Stimulated activated CD4-positive, alpha-beta T cell treated with anti-CD3 and anti-CD28 coated beads, TNF-alpha, amount 100 ng/mL, for 1 hour (primary cell): ENCODE results near the gene NOX3.
"Not testable (repeated sequence)": the region's sequence is repeated elsewhere in the genome, so short reads cannot be mapped to it uniquely, and the experiment has no call there.

Source experiments
- DNase-seq, 3 donors: peaks; one replicate each; pipeline ENCODE4 v3.0.0-alpha.2; 2020; ENCODE audit warnings: low read depth in 3 of 3, low spot score in 1 of 3

Gene NOX3

DNA sequence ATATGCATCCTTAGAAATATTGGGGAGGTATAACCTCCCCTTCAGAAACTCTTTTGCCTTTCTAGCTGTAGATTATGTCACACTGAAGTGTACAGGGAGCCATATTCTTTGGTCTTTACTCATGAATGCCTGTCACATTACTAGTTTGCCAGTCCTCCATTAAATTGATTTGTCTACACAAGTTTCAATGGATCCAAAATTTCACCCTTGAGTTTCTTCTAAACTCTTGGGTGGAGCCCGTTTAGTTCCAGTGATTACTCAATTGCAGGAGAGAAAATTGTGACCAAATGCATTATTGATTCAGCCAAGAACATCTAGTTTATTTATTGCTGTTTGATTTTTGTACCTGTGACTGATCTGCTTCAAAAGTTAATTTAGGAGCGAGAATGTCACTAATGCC is 81.0 kb downstream of the NOX3 start:
- no peak for DNase-seq

DNA sequence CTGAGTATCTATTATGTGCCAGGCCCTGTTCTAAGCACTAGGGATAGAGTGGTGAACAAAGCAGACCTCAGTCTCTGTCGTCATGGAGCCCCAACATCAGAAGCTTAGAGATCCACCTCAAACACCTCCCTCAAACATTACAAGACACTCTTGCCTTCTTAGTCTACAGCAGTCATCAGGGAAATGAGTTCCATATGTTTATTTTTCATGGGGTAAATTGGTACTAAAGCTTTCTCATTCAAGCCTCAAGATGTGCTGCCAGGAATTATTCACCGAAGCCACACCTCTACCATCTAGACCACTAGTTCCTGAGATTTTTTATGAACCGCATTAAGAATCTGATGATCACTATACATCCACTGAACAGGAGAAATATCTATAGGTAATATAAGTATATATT is 82.4 kb downstream of the NOX3 start:
- no peak for DNase-seq

DNA sequence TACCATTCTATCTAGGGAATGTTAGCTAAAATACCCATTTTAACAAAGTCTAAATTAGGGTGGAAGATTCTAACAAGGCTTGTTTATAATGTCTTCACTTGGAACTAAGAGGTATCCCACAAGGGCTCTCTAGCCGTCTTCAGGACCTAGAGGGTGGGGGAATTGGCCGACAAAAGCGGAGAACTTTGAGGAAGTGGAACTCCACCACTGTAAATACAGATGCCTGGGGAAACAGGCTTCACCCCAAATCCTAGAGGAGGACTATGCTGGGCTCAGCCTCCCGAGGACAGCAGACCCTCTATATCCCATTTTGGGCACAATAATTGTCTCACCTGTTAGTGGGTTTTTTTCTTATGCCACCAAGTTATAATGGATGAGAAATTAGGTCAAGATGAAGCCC is 83.4 kb downstream of the NOX3 start:
- no peak for DNase-seq

DNA sequence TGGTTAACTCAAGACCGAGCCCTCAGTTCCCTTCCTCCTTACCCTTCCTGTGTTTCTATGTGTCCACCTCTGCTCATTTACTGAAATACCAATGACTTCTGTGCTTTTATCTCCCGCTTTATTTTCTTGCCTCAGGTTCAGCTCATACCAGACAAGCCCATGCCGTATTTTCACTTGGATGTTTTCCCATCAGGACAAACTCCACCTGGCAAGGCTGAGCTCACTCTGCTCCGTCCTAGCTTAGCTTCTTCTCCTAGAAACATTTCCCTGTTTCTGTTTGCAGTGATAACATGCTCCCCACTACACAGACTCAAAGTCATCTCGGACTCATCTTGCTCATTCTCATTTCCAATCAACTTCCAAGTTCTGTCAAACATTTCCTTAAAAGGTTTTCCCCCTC is 84.4 kb downstream of the NOX3 start:
- no peak for DNase-seq

DNA sequence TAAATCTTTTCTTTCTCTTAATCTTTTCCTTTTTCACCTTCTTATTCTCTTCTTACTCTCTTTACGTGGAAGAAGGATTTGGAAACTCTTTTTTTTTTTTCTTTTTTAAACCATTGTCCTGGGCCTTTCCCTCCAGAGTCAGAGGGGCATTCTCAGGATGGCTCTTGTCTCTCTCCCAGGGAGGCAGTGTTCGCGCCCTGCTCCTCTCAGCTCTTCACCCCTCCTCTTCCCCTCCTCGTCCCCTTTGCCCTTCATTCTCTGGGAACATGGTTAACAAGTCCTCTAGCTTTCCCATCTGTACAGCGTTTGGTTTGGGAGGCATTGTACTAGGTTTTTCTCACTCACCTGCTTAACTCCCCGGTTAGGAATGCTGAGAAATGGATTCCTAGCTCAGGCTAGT is 89.3 kb downstream of the NOX3 start:
- DNase-seq: no peak

DNA sequence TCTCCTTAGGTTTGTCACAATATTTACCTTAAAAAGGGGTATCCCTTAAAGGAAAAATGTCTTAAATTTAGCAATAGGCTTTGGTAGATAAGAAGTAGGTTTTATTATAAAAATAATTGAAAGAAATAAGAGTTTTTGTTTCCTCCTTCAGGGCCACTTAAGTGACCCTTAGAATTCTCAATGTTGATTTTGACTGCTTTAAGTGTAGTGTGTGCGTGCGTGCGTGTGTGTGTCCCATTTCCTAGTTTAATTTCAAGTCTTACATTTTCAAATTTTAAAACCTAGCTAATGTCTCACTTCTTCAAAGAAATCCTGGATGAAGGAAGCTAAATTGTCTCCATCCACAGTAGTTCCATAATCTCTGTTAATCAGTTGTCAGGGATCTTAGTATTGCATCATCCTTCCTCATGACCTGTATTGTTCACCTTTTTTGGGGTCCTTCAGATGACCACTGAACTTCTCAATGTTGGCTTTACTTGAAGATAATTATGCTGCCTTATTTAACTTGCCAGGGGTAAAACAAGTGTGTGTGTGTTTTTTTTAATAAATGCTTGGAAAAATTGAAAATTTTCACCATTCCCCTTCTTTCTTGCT is 90.7 kb downstream of the NOX3 start:
- DNase-seq: no peak

DNA sequence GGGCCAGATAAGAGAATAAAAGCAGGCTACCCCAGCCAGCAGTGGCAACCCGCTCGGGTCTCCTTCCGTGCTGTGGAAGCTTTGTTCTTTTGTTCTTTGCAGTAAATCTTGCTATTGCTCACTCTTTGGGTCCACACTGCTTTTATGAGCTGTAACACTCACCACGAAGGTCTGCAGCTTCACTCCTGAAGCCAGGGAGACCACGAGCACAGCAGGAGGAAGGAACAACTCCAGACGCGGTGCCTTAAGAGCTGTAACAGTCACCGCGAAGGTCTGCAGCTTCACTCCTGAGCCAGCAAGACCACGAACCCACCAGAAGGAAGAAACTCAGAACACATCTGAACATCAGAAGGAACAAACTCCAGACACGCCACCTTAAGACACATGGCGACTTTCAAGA is 91.6 kb downstream of the NOX3 start:
- DNase-seq: not testable (repeated sequence)

DNA sequence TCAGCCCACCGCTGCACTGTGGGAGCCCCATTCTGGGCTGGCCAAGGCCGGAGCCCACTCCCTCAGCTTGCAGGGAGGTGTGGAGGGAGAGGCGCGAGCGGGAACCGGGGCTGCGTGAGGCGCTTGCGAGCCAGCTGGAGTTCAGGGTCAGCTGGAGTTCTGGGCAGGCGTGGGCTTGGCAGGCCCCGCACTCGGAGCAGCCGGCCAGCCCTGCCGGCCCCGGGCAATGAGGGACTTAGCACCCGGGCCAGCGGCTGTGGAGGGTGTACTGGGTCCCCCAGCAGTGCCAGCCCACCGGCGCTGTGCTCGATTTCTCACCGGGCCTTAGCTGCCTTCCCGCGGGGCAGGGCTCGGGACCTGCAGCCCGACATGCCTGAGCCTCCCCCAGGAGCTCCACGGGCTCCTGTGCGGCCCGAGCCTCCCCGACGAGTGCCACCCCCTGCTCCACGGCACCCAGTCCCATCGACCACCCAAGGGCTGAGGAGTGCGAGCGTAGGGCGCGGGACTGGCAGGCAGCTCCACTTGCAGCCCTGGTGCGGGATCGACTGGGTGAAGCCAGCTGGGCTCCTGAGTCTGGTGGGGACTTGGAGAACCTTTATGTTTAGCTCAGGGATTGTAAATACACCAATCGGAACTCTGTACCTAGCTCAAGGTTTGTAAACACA is 92.5 kb downstream of the NOX3 start:
- DNase-seq: not testable (repeated sequence)

DNA sequence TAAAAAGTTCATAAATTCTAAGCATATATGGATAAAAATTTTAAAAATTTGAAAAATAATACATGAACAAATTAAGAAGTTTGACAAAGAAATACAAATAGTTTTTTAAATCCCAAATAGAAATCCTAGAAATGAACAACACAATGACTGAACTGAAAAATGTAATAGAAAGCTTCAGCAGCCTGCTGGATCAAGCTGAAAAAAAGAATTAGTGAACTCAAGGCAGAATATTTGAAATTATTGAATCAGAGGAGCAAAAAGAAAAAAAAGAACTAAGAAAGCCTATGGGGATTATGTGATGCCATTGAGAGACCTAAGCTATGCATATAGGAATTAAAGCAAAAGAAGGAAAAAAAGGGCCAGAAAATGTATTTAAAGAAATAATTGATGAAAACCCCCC is 101.5 kb downstream of the NOX3 start:
- DNase-seq: no peak

DNA sequence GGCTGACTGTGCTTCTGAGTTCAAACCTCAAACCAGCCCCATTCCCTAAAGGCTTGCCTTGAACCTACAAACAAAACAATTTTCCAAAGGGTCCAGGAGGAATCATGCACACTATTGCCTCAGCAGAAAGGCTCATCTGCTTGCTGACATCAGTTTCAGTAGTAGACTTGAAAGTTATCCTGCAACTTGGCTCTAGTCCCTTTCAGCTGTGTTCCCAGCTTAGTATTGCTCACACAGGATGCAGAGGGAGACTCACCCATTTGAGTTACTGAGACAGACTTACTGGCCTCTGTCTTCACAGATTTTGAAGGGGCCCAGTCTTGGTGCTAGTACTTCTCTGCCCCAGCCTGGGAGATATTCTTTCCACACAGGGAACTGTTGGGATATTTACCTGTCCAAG is 102.8 kb downstream of the NOX3 start:
- DNase-seq: no peak

DNA sequence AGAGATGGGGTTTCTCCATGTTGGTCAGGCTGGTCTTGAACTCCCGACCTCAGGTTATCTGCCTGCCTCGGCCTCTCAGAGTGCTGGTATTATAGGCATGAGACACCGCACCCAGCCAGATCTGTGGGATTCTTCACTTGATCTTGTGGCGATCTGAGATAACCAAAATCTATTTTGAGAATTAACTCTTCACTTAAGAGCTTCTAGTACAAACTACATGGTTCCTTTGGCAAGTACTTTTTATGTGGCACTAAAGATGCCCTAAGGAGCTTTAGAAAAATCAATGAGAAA is 103.6 kb downstream of the NOX3 start:
- no peak for DNase-seq

DNA sequence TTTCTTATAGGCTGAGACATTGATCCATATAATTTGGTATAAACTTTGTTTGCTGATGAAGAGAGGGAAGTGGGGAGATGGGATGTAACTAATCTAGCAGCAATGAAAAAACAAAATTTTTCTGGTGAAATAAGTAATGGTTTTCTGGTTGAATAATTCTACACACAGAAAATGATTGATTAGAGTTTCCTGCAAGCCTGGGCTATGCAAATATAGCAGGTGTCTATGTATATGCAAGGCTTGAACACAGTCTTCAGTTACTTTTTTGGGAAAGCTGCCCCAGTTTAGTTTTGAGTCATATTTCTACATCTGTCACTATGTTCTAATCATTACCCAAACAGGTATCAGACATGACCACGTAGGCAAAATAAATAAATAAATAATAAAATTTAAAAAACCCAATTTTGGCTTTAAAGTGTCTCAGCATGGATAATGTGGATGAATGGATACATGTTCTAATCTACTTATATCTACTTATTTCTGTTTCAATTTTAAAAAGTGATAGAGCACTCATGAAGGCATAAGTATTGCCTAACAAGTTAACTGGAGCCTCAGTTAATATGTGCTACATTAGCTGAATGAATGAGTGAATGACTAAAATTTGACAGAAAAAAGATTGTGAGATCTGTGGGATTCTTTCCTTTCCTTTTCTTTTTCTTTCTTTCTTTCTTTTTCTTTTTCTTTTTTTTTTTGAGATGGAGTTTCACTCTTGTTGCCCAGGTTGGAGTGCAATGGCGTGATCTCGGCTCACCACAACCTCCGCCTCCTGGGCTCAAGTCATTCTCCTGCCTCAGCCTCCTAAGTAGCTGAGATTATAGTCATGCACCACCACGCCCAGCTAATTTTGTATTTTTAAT is 104.1 kb downstream of the NOX3 start:
- DNase-seq: no peak

DNA sequence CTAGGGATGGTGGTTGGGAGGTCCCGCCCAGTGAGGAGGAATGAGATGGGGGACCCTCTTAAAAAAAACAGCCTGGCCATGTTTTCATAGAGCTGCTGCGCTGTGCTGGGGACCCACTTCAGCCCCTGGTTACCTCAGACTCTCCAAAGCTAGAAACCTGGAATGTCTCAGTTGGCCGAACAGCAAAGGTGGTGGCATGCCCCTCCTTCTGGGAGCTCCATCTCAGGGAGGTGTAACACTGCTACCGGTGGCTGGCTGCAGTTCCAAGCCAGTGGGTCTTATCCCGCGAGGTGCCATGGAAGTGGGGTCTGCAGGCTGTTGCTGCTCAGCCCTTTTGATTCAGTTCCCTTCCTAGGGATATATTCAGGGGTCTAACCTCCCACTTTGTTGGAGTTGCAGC is 105.7 kb downstream of the NOX3 start:
- no peak for DNase-seq

DNA sequence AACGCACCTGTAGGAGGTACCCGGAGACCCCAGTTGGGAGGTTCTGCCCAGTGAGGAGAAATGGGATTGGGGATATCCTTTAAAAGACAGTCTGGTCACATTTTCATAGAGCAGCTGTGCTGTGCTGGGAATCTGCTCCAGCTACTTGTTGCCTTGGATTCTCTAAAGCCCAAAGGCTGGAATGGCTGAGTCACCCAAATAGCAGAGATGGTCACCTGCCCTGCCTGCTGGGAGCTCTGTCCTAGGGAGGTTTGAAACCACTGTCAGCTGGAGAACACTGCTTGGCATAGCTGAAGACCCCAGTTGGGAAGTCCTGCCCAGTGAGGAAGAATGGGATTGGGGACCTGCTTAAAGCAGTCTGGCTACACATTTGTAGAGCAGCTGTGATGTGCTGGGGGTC is 106.5 kb downstream of the NOX3 start:
- no peak for DNase-seq

DNA sequence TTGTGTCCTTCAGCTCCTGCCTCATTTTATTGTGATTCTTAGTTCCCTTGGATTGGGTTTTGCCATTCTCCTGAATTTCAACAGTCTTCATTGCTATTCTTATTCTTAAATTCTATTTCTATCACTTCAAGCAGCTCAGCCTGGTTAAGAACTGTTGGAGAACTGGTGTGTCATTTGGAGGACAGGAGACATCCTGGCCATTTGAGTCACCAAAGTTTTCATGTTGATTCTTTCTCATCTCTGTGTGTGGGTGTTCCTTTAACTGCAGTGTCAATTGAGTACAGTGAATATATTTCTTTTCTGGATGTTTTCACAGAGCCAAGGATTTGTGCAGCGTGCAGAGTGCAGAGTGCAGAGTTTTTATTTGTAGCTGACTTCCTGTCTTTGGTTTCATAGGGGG is 107.8 kb downstream of the NOX3 start:
- DNase-seq: no peak

DNA sequence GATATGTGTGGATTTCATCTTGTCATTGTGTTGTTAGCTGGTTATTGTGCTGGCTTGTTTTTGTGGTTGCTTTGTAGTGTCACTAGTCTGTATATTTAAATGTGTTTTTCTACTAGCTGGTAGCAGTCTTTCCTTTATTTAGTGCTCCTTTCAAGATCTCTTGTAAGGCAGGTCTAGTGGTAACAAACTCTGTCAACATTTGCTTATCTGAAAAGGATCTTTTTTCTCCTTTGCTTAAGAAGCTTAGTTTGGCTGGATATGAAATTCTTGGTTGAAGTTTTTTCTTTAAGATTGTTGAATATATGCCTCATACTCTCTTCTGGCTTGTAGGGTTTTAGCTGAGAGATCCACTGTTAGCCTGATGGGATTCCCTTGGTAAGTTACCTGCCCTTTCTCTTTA is 108.7 kb downstream of the NOX3 start:
- no peak for DNase-seq
